Endothelial cell of umbilical vein (primary cell): ENCODE measurements around the gene PRKCSH. TPM values are rescaled to one million over a fixed set of nuclear protein-coding genes. Genes with fewer than 3 reads are reported as not detected.
A peak's percentile ranks its signal among the peaks of the same experiment; 100 is the strongest.

Experiments
- BruUV-seq: library from RNA; stranded (reverse); fragments of 400-500 nt; replicated peaks from 2 replicates; lab custom pipeline; 2021; lab: Mats Ljungman, UMichigan
- CTCF ChIA-PET: fragments of 300-600, 350-600 bp; sonication (Branson Sonifier 250); formaldehyde crosslinking; loops from one replicate; lab custom pipeline; 2021; ENCODE audit warnings: antibody characterized with exemption, inconsistent platforms; lab: Charles Lee
- POLR2A ChIA-PET: fragments of 300-600, 350-600 bp; sonication (Branson Sonifier 250); formaldehyde crosslinking; loops from one replicate; lab custom pipeline; 2021; ENCODE audit warnings: antibody characterized with exemption, inconsistent platforms; lab: Charles Lee
- DNase-seq: peaks from one replicate; pipeline ENCODE4 v3.0.0-alpha.2; 2011; ENCODE audit warnings: low read depth, low spot score
- FAIRE-seq: peaks from 2 replicates; lab custom pipeline; 2011; peaks lifted over from hg19 to GRCh38; lab: Jason Lieb, UNC
- H2AFZ ChIP-seq: 2 replicates; pipeline ENCODE4 v1.6.0; 2012; ENCODE audit warnings: low read depth, low read length, control low read depth, inconsistent platforms
- H3K27ac ChIP-seq: 2 replicates; pipeline ENCODE4 v1.5.1; 2011; ENCODE audit warnings: low read depth, mild to moderate bottlenecking, control low read depth, low read length, moderate library complexity; ENCODE audit not compliant: insufficient read depth
- H3K27me3 ChIP-seq, 2 experiments: 2 replicates each; pipeline versions ENCODE4 v1.6.0 to v1.6.1; 2011; ENCODE audit warnings: low read length in 2 of 2, mixed read lengths in 1 of 2; ENCODE audit not compliant: control insufficient read depth in 2 of 2, insufficient read depth in 2 of 2
- H3K36me3 ChIP-seq, 2 experiments: 2 replicates in 1 of 2; 3 replicates in 1 of 2; pipeline ENCODE4 v1.5.1; 2011; ENCODE audit warnings: low read length in 2 of 2, mild to moderate bottlenecking in 1 of 2, moderate library complexity in 1 of 2; ENCODE audit not compliant: control insufficient read depth in 2 of 2, insufficient read depth in 2 of 2; ENCODE audit errors: extremely low read depth in 1 of 2
- H3K4me1 ChIP-seq: 3 replicates; pipeline ENCODE4 v1.5.1; 2011; ENCODE audit warnings: mild to moderate bottlenecking, low read length; ENCODE audit not compliant: control insufficient read depth, insufficient read depth; ENCODE audit errors: extremely low read depth
- H3K4me2 ChIP-seq: 2 replicates; pipeline ENCODE4 v1.6.1; 2011; ENCODE audit warnings: low read length, control low read depth, mixed read lengths; ENCODE audit not compliant: insufficient read depth
- H3K4me3 ChIP-seq, 3 experiments: fragments of 200-600 bp in 1 of 3; sonication (generic), shearing (Covaris generic) in 1 of 3; replicated peaks in 1 of 3; 2 replicates each; pipeline ENCODE4 v1.5.1; 2011 to 2016; ENCODE audit warnings: control low read depth in 3 of 3, low read length in 3 of 3, mild to moderate bottlenecking in 2 of 3, inconsistent platforms in 1 of 3, low read depth in 1 of 3, moderate library complexity in 1 of 3; ENCODE audit not compliant: insufficient read depth in 1 of 3
- H3K79me2 ChIP-seq: 2 replicates; pipeline ENCODE4 v1.6.0; 2012; ENCODE audit warnings: low read length, inconsistent platforms; ENCODE audit not compliant: control insufficient read depth, insufficient read depth
- H3K9ac ChIP-seq: replicated peaks from 2 replicates; pipeline ENCODE3; 2011; ENCODE audit warnings: low read length, control low read depth; ENCODE audit not compliant: insufficient read depth; ENCODE audit errors: extremely low read depth
- H3K9me1 ChIP-seq: replicated peaks from 3 replicates; pipeline ENCODE4 v1.6.0; 2011; ENCODE audit warnings: mild to moderate bottlenecking, low read length; ENCODE audit not compliant: control insufficient read depth, insufficient read depth; ENCODE audit errors: extremely low read depth
- H3K9me3 ChIP-seq: replicated peaks from 2 replicates; pipeline ENCODE4 v1.5.1; 2012; ENCODE audit warnings: low read length, inconsistent platforms; ENCODE audit not compliant: control insufficient read depth, insufficient read depth
- H4K20me1 ChIP-seq: replicated peaks from 2 replicates; pipeline ENCODE3; 2011; ENCODE audit warnings: mild to moderate bottlenecking, low read length; ENCODE audit not compliant: control insufficient read depth, insufficient read depth; ENCODE audit errors: extremely low read depth
- EZH2 ChIP-seq: IDR thresholded peaks from 2 replicates; pipeline ENCODE4 v1.6.1; 2012; ENCODE audit warnings: borderline replicate concordance, low read depth, mild to moderate bottlenecking, moderate library complexity, low read length, inconsistent platforms; ENCODE audit not compliant: severe bottlenecking
- GATA2 ChIP-seq: IDR thresholded peaks from 2 replicates; pipeline ENCODE4 v1.7.0; 2011; ENCODE audit warnings: low read depth, mild to moderate bottlenecking, moderate library complexity, mixed read lengths, low read length; ENCODE audit not compliant: insufficient read length, insufficient read depth
- dilution Hi-C: fragments of 300-500 bp; cut with MboI; formaldehyde crosslinking; loops from one replicate; pipeline ENCODE4 v1.15.0; 2019; ENCODE audit warnings: low sequenced_read_pairs; ENCODE audit not compliant: extremely low pct_ligation_motif_present
- intact Hi-C: fragments of 100-400 bp; cut with micrococcal nuclease; formaldehyde crosslinking; loops from one replicate; pipeline ENCODE4 v1.10.0; 2022
- polyA plus RNA-seq, 4 experiments: library from polyadenylated mRNA; depleted of rRNA in 3 of 4; stranded (reverse) in 3 of 4; unstranded in 1 of 4; fragments of >200 nt; gene quantifications; 2 replicates each; pipeline versions ENCODE4 v1.2.1 to v1.2.3, GENCODE V29; 2011 to 2012; ENCODE audit warnings: missing spikeins in 1 of 4
- total RNA-seq: library from RNA; stranded (reverse); gene quantifications from 2 replicates; pipeline ENCODE4 v1.2.3, GENCODE V29; 2021

PRKCSH gene
- total and polyA plus RNA-seq, 2 donors (not counting 3 experiments of a cell fraction or from before 2014, with no cell fraction given): 215 to 425 TPM

DNA sequence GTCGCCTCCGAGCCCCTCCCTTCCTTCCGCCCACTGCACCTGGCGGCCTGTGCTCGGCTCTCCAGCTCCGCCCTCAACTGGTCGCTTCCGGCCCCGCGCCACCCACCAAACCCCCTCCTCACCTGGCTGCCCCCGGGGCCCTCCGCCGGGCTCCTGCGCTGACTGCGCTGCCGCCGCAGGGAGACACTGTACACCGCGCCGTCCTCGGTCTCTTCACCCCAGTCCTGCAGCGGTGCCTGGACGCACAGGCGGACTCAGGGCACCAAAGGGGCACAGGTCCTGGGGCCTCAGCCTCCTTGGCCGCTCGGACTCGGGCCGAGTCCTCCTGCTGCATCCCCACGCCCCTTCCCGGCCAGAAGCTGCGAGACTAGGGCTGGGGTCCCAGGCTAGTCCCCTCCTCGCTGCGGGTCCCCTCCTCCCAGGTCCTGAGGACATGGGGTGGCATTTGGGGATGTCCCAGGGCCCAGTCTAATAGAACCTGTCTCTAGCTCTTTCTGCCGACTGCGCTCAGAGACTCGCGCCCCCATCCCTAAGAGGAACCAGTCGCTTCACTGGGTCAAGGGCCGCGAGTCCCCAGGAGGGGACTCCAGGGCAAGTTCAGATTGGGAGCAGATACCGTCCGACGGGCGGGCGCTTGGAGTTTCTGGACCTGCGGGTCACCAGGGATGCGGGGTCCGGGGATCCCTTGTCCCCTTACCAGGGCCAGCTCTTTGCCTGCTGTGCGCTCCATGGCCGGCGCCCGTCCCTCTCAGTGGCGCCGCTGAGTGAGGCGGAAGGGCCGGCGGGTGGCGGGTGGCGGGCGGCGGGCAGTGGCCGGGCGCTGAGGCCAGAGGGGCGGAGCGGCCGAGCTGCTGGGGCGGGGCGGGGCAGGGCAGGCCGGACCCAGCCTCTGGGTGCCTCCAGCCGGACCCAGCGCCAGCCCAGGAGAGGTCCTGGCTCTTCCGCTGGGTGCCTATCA is 16.6 kb upstream of the PRKCSH start, which contains the start of gene RGL3:
RGL3 (minus strand) TSS at position 766 of the 958 bp plus-strand sequence; CDS start at position 730, 36 bp downstream.
- H4K20me1 ChIP-seq: no peaks in the 10 kb centered on the region
- H2AFZ ChIP-seq: peak within 1 kb of the TSS; percentile 82
- no peaks in the 10 kb centered on the region for H3K9me3 ChIP-seq
- H3K27me3 ChIP-seq: peaks cover 35 to 36% of the 10 kb centered on the region in 2 experiments
- TF ChIP-seq EZH2 (peak; percentile 76), GATA2 (no peak)
- CTCF ChIA-PET: interaction anchor here (0.5 to 0.6 kb wide), 2 partner anchors 88 to 774 kb away, joined by 3 to 5 read pairs; no protein-coding TSS in a partner anchor
- dilution Hi-C loops (no loop called here), intact Hi-C loops (no loop called here)
- DNase-seq (no peak), FAIRE-seq (no peak)
- no peaks in the 10 kb centered on the region for H3K36me3 ChIP-seq
- no peak within 1 kb of the TSS for H3K9ac ChIP-seq
- H3K79me2 ChIP-seq: no peaks in the 10 kb centered on the region
- peaks cover 9% of the 10 kb centered on the region for H3K4me1 ChIP-seq
- no peaks in the 10 kb centered on the region for H3K9me1 ChIP-seq
- no TSS peak for BruUV-seq
- POLR2A ChIA-PET: no interaction called here
- H3K27ac ChIP-seq: no peak within 1 kb of the TSS
- peak within 1 kb of the TSS; percentile 44 for H3K4me2 ChIP-seq
- H3K4me3 ChIP-seq: peak within 1 kb of the TSS in 1 of 3 experiments; percentile 43
